Lower leg skin (tissue), 3 donors: ENCODE data around the gene BAZ1B.

ENCODE experiments used
- CTCF ChIP-seq, 3 donors: fragments of 450-650 bp; IDR thresholded peaks; one replicate each; pipeline ENCODE4 v1.5.1; 2016; ENCODE audit warnings: antibody characterized with exemption in 3 of 3, mild to moderate bottlenecking in 3 of 3, moderate library complexity in 2 of 3
- POLR2A ChIP-seq, 2 donors: fragments of 450-650 bp; IDR thresholded peaks; one replicate each; pipeline ENCODE4 v1.6.1; 2016 to 2017; ENCODE audit warnings: antibody characterized with exemption in 2 of 2, mild to moderate bottlenecking in 1 of 2, moderate library complexity in 1 of 2

DNA sequence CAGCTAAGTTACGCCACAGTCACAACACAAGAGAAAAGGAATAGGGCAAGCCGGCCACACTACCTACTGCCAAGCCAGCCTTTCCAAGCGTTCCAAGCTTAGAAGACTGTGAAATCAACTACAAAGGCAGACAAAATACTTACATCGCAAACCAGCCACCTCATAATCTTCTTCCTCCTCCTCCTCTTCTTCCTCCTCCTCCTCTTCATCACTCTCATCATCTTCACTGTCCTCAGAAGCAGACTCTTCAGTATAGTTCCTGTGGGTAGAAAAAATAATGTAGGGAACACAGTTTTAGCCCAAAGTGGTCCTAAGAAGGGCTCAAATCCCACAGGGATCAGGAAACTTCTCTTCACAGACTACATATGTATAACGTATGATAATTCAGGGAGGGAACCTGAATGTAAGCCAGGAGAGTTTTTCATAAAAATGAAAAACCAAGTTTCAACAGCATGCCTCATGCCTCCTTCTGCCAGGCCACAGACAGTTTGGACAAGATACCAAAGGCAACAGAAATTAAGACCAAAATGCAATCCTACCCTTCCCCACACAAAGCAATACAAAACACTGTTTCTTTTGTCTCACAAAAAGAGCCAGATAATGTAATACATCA, 74.9 kb downstream of the BAZ1B start:
- no peak for TF ChIP-seq POLR2A (IDR thresholded peaks at IDR 0.05)
- TF ChIP-seq CTCF (IDR thresholded peaks at IDR 0.05): no peak
